ENCODE results near the gene MYCBP2.
"Not testable (repeated sequence)": the region's sequence is repeated elsewhere in the genome, so short reads cannot be mapped to it uniquely, and the experiment has no call there.

The MYCBP2 gene

GRCh38 chr13:77338329-77338728, 11.4 kb upstream of the MYCBP2 start:
- no peak for DNase-seq

DNA sequence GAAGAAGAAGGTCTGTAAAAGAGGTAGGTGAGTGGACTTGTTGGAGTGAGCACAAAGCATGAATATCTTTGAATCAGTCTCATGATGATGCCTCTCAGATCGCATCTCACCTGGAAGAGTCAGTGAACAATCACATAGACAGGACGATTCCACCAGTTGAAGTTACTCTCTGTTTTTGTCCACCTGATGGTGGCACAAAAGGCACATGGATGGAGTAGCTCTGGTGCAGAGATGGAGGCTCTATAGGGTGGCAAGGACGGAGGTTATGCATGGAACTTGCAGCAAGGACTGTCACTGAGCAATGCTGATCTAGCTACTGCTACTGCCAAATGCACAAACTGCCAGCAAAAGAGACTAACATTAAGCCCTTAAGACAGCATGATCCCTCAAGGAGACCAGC, 10.3 kb upstream of the MYCBP2 start:
- DNase-seq = no peak

GRCh38 chr13:77335543-77335942, 8.6 kb upstream of the MYCBP2 start:
- no peak for DNase-seq

DNA sequence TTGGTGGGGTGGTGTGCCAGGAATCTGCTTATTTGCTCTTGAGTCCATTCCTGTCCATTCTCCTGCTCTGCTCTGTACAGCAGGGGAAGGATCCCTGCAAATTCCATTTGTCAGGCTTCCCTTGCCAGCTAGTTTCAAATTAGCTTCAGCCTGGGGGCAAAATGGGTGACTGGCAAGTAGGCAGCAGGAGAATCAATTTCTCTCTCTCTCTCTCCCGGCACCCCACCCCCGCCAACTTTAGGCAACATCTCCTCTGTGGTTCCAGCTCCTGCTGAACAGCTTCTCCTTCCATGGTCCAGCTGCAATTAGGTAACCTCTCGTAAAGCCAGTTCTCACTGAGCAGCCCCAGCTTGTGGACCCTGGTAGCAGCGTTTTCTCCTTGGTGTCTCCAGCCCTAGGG, 6.7 kb upstream of the MYCBP2 start:
- no peak for DNase-seq

GRCh38 chr13:77331421-77331820, 4.5 kb upstream of the MYCBP2 start:
- no peak for DNase-seq

- DNase-seq = no peak
These were observed 3.2 kb upstream of the MYCBP2 start for GRCh38 chr13:77329911-77330584.

DNA sequence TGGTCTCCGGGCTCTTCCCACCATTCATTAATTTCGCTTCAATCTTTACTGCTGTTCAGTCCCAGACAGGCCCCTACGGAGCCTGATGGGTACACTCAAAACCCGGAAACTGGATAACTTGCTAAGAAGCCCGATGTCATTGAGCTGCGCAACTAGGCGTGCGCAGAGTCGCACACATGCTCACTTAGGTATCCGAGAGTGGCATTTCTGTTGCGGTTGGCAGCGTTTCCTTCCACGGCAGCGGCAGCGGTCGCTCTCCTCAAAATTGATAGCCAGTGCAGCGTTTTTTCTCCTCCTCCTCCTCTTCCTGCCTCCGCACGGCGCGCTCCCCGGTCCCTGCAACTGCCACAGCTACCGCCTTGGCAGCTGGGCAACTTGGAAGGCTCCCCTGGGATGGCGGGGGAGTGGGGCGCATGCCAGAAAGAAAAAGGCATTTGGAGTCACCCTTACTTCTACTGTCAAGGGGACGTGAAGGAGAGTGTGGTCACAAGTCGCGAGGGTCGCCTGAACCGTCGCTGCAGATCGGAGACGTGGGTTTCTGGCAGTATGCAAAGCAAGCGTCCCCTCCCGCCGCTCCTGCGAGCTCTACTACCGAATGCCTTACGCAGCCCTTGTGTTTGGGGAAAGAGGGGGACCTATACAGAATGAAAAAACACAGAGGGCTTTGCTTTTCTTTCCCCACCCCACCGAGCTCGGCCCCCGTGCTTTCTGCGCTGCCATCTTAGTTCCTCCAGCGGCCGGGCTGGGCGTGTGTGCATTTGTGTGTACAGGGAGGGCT, 2.4 kb upstream of the MYCBP2 start:
- DNase-seq = peak; percentile 83

DNA sequence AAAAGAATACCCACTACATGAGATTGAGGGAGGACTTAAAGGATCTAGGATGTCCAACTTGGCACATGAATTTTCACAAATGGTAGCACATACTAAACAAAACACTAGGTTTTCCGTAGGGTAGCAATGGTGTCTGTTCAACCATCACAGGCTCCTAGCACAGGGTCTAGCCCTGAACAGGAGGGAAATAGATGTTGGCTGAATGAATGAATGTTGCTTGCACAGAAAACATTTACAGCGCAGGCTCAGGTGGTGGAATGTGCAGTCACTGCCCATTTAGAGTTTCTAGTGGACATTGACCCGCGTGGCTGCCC, 1.9 kb upstream of the MYCBP2 start:
- no peak for DNase-seq

GRCh38 chr13:77325371-77325980, 1.4 kb downstream of the MYCBP2 start:
- DNase-seq = no peak

DNA sequence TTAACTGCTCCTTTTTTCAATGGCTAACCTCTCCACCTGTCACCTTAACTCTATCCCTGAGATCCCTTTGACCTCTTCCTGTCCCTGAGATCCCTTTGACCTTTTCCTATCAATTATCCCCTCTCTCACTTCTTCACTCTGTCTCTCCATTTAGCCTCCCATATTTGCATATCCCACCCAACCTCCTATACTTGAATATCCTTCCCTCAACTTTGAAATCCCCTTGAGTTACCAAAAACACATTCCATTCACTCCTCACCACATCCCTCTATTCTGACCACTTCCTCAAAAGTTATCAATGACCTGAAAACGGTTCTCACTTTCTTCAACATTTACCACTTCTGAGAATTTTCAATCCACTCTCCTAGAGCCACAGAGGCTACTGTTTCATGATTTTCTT, 3.0 kb downstream of the MYCBP2 start:
- DNase-seq = no peak

- DNase-seq = no peak
These were observed 7.4 kb downstream of the MYCBP2 start for GRCh38 chr13:77319536-77319935.

GRCh38 chr13:77318741-77319140, 8.2 kb downstream of the MYCBP2 start:
- no peak for DNase-seq

DNA sequence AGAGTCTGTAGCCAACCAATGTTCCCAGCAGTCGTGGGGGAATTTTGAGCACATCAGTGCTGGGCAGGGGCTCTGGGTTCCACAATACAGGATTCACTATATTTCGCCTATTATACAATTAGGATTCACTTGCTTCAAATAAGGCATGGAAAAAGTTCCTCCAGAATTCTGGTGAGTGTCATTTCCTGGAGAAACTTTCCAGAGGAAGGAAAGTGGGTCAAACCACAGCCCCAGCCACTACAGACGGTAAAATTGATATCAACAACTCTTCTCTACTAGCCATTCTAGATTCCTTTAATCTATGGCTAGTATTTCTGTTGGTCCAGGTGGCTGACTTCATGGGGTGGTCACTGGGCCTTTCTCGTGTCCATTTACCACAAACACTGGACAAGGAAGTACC, 10.5 kb downstream of the MYCBP2 start:
- DNase-seq = no peak

DNA sequence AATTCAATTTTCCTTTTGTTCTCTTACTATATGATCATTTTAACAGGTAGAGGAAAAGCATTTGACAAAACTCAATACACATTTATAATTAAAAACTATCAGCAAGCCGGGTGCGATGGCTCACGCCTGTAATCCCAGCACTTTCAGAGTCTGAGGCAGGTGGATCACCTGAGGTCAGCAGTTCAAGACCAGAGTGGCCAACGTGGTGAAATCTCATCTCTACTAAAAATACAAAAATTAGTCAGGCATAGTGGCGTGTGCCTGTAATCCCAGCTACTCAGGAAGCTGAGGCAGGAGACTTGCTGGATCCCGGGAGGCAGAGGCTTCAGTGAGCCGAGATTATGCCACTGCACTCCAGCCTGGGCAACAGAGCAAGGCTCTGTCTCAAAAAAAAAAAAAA, 11.4 kb downstream of the MYCBP2 start:
- not testable (repeated sequence) for DNase-seq

DNA sequence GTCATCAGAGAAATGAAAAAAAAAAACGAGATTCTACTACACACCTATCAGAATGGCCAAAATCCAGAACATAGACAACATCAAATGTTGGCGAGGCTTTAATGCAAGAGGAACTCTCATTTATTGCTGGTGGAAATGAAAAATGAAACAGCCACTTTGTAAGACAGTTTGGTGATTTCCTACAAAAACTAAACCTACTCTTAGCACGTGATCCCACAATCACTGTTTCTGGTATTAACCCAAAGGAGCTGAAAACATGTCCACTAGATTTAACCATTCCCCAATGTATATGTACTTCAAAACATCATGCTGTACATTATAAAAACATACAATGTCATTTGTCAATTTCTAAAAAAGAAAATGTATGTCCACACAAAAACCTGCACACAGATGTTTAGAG, 13.0 kb downstream of the MYCBP2 start:
- no peak for DNase-seq

GRCh38 chr13:77312311-77312710, 14.6 kb downstream of the MYCBP2 start:
- DNase-seq = no peak

- no peak for DNase-seq
These were observed 16.2 kb downstream of the MYCBP2 start for GRCh38 chr13:77310579-77311279.

GRCh38 chr13:77310161-77310560, 16.7 kb downstream of the MYCBP2 start:
- no peak for DNase-seq

DNA sequence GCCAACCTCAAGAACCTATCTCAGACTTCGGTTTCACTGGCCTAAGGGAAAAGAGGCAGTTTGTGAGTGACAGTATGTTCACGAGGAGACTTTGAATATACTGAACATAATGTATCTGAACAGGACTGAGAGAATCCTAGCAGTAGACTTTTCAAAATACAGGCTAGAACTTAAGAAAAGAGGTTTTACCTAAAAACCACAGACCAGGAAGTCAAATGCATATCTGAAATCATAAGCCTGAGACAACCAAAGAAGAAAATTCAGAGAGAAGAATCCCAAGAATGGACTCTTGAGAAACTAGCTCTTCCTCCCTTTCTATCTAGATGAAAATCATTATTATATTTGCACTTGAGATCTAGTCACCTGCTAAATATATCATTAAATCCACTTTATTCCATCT, 17.6 kb downstream of the MYCBP2 start:
- no peak for DNase-seq

GRCh38 chr13:77306458-77306857, 20.4 kb downstream of the MYCBP2 start:
- DNase-seq = no peak

GRCh38 chr13:77305266-77305665, 21.6 kb downstream of the MYCBP2 start:
- DNase-seq = no peak

DNA sequence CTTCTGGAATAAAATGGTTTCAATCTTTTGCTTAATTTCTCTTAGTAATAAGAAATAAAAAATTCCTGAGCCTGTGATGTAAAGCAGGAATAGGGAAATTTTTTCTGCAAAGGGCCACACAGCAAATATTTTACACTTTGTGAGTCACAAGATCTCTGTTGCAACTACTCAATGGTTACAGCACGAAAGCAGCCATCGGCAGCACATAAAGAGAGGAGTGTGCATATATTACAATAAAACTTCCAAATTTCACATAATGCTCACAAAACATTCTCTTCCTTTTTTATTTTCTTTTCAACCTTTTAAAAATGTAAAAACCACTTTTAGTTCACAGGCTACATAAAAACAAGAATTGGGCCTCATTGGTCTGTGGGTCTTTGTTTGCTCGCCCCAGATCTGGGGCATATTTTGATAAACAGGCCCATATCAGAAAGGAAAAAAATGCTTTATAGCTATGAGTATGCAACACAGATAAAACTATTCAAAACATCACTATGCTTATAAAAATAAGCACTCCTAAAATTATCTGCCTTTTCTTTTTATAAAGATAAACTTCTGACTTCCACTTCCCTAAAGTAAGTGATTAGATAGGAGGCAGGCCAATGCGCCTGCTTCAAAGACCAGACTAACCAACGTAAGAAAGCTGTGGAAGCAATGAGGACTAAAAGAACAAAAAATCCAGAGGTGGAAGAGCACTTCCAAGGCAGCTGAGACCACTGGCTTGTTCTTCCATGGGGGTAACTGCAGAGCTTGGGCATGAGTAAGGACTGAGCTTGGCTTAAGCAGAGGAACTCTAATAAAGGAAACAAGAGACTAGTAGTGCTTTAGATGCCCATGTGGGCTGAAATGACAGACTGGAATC, 26.5 kb downstream of the MYCBP2 start:
- no peak for DNase-seq

GRCh38 chr13:77299587-77299986, 27.3 kb downstream of the MYCBP2 start:
- DNase-seq = no peak
